Left ventricle myocardium superior (tissue), 1 donor: ENCODE results near the gene IQCM. TPM values are rescaled to one million over a fixed set of nuclear protein-coding genes. Genes with fewer than 3 reads are reported as not detected.

Source experiments
- ATAC-seq: fragments of 200-7000 bp; cut with Tn5 transposase; one replicate; pipeline ENCODE4 v1.9.1; 2020; ENCODE audit warnings: mild to moderate bottlenecking, moderate library complexity
- DNase-seq: peaks from one replicate; pipeline ENCODE4 v3.0.0-alpha.2; 2020
- intact Hi-C: fragments of 100-400 bp; cut with micrococcal nuclease; formaldehyde crosslinking; loops from one replicate; pipeline ENCODE4 v1.11.0; 2022
- total RNA-seq: library from RNA; stranded (reverse); fragmentation: NEBNext Ultra II Directional; extraction: Animal tissue kit (Norgen Biotek cat#: 25700); gene quantifications from one replicate; pipeline ENCODE4 v1.2.1, GENCODE V29; 2021
- donor health status: DM: no; HTN: yes; CAD: no; lungs with severe emphysema.

IQCM gene
- total RNA-seq, 1 donor from 2014 or later, result not detected

DNA sequence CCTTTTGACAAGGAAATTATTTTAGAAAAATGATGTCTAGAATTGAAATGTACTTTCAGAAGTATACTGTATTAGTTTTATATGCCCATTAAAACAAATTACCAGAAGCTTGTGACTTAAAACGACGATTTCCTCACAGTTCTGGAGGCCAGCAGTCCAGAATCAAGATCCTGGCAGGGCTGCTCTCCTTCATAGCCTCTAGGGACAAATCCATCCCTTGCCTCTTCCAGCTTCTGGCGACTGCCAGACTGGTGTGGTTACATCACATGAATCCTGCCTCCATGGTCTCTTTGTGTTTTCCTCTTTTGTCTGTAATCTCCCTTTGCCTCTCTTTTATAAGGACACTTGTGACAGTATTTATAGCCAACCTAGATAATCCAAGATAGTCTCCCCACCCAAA lies 97.1 kb downstream of the IQCM start:
- DNase-seq (no peak), ATAC-seq (peak; percentile 47)
- intact Hi-C loops, result no loop called here

DNA sequence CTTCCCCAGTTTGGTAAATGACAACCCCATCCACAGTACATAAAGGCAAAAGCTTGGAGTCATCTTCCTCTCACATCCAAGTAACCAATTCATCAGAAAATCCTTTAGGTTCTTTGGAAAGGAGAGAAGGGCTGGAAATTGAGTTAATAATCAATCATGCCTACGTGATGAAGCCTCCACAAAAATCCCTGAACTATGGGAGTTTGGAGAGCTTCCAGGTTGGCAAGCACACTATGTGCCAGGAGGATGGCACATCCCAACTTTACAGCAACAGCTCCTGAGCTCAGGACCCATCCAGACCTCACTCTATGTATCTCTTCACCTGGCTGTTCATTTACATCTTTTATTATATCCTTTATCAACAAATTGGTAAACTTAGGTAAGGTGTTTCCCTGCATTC lies 98.9 kb downstream of the IQCM start:
- DNase-seq (no peak), ATAC-seq (no peak)
- intact Hi-C loops, result no loop called here

DNA sequence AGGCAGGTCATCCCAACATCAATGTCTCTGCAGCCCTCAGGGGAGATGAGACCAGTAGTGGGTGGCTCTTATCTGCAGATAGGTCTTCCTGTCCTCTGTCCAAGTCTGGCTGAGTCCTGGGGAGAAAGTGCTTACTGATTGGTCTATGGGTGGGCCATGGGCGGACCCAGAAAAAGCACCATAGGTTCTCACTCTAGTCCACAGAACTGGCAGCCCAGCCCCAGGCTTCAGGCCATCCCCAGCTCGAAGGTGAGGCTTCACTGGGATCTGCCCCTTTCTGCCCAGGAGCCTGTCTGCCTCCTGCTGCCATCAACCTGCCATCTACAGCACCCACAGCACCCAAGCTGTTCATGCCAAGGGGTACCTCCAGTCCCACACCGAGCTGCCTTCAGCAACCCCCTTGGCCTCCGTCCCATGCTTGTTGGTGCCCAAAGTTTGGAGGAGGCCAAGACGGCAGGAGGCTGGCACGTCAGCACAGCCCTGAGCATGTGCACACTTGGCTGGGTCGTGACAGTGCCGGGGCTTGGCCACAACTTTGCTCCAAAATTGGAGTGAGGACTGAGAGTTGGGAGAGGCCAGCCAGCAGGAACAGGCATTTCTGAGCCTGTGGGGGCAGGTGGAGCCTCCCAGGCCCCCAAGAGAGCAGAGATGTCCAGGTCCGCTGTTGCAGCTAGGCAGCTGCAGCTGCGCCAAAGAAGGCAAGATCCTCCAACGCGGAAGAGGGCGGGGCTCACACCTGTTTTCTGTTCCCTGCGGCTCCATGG lies 99.6 kb downstream of the IQCM start:
- no peak for DNase-seq
- no peak for ATAC-seq
- intact Hi-C loops, result no loop called here

DNA sequence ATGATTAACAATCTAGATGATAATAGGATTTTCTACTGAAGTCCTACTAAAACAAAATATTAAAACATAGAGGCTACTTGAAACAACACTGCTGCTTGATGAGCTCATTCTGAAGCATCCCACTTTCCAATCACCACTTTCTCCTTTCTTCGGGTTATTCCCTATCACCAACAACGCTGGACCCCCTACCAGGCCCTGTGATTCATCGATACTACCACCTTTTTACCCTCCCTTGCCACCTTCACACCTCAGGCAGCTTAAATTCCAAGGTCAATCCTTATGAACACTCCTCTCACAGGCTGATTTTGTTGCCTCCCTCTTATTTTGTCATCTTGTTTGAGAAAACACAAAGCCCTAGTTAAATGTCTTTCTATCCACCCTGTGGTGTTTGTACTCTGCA lies 102.6 kb downstream of the IQCM start:
- intact Hi-C loops, result no loop called here
- no peak for ATAC-seq
- no peak for DNase-seq

DNA sequence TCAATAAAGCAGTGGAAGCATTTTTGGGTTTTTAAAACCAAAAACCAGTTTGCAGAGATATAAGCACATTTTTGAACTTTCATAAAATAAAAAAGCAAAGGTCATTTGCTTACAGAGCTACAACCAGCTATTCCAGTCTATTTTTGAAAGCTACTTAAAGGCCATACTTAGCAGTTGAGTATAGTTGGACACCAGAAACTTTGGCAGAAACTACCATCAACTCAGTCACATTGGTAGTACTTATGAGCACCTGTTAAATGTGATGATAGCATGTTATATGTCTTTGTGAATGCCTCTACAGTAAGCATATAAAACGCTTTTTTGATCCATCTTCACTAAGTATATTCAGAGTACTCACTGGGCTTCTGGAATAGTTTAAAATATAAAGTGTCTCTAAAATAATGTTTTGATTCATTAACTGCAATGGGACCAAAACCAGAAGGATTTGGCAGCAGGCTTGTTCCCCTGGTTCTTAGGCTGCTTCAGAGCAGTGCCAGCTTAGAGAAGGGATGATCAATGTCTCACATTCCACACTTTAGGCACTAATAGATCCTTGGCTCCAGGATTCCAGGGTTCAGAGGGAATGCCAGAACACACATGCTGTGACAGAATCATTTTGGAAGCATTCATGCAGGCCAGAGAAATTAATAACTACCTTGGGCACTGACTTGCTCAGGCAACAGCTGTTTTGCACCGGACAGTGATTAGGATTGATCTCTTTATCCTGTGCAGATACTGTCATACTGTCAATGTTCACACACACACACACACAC lies 103.9 kb downstream of the IQCM start:
- ATAC-seq, result peak; percentile 74
- no peak for DNase-seq
- intact Hi-C loops, result no loop called here

DNA sequence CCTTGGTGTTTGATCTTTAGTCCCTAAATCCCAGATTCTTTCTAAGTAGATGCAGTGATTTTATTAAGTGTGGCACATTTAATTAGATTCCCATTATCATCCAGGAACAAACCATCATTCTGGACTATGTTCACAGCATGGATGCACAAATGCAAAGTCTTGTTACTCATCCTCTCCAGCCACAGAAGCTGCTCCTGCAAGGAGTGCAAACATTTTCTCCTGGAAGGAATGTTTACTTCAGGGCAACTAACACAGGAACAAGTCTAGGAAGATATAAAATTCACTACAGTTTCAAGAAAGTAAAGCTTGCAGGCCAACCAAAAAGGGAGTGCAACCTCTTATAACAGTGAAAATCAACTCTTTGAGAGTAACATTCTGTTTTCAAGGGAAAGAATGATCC lies 106.0 kb downstream of the IQCM start:
- ATAC-seq (no peak), DNase-seq (no peak)
- intact Hi-C loops, result no loop called here

DNA sequence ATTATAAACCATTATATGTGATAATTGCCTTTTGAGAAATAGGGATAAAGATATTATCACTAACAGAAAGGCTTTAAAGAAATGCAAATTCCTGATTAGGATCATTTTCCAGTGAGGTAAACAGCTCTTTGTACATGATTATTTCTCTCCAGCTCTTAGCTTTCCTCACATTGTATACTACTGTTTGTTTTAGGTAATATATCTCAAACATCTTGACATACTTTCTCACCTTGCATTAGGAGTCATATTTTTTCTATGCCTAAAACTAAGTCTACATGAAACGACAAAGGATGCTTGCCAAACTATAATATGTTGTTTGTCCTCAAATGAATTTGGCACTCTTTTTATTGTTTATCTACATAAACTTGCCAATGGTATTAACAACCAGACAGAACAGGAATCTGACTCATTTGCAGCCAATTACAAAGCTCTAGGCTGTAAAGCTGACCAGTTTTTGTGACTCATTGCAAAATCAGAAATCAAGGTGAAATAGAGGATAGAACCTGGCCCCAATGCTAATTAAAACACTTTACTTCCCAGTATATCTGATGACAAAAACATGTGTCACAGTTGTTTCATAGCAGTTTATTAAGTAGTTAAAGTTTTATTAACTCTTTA lies 107.0 kb downstream of the IQCM start:
- ATAC-seq (no peak), DNase-seq (no peak)
- intact Hi-C loops, result no loop called here

DNA sequence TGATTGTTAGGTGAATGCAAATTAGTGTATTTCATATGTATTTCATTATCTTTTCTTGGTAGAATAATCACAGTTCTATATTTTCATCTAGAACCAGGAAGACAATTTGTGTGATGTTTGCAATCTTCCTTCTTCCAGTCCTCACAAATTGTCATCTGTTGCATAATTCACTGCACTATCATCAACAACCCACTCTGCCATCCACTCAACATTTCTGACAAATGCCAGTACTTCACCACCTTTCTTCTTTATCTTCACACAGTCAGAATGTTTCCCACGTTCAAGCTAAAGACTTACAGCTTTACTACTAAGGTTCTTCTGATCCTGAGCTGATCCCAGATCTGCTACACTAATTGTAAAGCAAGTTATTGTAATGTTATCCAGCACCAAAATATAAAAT lies 107.8 kb downstream of the IQCM start:
- intact Hi-C loops, result no loop called here
- ATAC-seq, result no peak
- no peak for DNase-seq

DNA sequence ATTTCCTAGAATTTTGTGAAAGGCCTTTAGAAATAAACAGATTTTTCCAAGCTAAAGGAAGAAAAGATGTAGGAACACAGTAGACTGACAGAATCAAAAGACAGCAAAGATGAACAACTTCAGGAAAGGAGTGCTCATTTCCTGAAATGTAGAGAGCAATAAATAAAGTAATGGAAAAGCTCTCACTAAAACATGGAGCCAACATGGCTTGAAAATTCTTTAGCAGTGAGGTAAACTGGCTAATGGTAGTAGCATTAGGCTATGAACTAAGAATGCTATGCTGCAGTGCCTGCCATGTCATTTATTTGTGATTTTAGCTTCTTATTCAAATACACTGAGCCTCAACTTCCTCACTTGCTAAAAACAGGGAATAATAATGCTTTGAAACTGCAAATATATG lies 108.7 kb downstream of the IQCM start:
- DNase-seq (no peak), ATAC-seq (no peak)
- intact Hi-C loops, result no loop called here

DNA sequence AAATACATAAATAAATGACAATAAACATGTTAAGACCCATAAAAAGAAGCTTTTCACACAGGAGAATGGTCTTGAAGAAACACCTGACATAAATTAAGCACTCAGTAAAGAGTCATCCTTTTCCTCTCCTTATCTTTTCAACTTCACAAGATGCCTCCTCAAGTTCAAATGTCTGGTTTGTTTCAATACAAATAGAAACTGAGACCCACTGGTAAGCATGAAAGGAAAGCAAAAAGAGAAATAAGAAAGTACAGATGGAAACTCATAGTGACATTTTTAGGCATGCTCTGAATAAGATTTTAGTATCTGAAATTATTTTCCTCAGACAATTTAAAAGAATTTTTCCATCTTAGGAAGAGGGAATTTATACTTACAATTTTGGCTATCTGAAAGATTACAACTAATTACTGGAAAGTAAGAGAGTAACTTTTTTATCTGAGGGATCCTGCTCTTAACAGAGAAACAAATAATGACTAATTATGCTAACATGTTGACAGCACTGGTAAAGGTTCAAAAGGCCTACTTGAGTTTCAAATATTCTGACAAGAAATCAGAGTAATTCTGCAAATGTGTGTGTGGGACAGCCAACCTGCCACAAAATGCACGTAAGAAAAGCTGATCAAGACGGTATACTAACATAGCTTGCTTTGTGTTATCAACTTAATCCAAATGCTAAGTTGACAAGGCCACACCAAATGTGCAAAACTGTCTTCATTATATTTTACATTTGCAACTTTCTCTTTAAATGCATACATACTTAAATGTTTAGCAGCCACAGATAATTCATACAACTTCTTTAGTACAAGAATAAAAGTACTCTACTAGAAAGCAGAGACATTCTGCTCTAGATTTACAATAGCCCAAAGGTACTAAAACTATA lies 113.0 kb downstream of the IQCM start:
- no peak for DNase-seq
- ATAC-seq, result no peak
- intact Hi-C loops, result no loop called here

DNA sequence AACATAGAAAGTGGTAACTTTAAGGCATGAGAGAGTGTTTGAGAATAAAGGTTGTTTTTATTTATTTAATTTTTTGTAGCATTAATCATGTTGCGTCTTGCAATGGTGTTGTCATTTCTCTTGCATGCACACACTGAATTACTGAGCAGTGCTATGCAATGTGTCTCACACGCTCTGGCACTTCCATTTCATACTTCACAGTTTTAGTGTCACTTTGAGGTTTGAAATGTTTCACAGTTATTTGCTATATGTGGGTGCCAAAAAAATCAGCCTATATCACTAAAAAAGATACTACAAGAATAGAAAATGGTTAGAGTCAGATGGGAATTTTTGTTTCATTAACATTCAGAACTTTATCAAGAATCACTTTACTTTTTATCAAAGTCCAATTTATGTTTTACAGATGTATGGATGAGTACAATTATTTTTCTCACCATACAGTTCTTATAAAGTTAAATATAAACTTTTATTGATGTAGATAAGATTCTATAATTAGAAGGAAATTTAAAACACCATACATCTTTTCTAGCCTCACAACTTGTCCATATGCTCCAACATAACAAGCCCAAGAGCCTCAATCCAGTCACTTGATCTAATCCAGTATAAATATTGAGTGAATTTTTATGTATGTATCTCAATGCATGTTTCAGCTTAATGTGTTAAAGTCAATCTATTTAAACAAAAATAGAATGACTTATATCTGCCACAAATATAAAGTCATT lies 114.0 kb downstream of the IQCM start:
- ATAC-seq (no peak), DNase-seq (no peak)
- intact Hi-C loops, result no loop called here

DNA sequence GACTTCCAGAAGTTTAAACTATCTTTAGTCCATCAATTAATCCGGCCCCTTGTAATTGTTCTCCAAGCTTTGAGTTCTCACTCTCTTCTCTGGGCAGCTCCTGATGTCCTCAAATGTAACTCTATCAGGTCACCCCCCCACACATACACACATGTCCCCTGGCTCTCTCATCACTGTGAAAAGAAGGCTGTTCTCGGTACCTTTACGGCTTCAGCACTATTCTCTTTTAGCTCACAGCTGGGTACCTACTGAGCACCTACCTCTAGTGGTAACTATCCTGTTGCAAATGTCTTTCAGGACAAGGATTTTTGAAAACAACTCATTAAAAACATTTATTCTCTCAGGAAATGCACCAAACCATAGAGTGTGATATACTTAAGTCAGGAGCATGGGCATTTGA lies 115.4 kb downstream of the IQCM start:
- ATAC-seq (no peak), DNase-seq (no peak)
- intact Hi-C loops, result no loop called here

DNA sequence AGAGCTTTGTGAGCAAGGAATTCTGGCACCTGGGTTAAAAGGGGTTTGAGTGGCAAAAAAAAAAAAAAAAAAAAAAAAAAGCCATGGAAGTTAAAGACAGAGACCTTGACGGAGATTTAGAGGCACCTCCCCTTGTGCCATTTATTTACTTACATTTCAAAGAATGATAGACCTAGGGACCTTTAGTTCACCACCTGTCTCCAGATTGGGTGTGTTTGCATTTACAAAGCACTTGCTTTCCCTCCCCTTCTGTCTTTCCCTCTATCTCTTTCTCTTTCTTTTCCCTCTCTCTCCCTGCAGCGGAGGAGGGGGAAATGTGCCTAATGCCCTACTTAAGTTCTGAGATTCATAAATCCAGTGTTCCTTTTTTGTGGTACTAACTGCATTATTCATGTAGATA lies 116.0 kb downstream of the IQCM start:
- no peak for ATAC-seq
- intact Hi-C loops, result no loop called here
- DNase-seq, result no peak

DNA sequence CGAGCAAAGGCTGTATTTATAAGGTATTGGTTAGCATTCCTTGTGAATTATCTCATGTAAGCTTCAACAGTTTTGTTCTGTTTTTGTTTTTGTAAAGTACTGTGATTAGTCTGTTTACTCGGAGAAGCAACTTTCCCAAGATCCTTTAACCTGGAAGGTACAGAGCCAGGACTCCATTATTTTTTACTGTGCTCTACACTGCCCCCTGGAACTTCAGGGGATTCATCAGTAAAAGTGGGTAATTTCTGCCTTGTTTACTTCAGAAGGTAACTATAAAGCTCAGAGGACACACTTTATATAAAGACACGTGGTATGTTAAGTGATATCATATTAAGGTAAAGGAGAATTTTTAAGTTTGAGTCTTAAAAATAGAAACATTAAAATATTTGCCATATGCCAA lies 124.9 kb downstream of the IQCM start:
- ATAC-seq (no peak), DNase-seq (no peak)
- intact Hi-C loops, result no loop called here

DNA sequence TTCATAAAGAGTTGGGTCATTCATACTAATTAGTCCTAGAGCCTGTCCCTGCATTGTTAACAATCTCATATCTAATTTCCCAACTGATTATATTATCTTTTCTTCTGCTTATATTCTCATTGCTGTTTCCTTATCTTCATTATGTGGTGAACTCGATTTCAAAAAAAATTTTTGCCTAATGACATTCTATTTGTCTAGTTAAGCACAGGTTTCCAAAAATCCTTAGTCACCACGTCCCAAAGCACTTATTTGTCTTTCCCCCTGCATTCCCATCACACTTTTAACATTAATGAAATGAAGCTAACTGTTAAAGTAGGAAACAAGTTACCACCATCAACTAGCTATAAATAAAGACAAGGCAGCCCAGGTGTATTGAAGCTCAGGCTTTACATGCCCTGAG lies 131.1 kb downstream of the IQCM start:
- no peak for ATAC-seq
- no peak for DNase-seq
- intact Hi-C loops, result no loop called here

DNA sequence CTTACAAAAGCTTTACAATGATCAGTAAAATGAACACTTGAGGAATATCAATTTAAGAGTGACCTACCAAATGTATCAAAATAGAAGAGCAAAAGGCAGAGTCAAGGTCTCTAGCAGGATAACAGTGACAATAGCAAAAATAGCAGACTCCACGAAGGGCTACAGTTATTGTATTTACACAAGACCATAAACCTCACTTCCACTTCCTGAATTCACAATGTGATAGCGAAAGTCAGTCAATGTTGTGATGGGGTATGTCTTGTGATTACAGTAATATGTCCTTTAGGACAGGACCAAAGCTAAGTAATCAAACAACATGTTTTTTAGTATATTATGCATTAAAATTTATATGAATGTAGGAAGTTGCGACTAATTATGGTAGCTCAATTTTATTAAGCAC lies 139.6 kb downstream of the IQCM start:
- DNase-seq (no peak), ATAC-seq (no peak)
- intact Hi-C loops, result no loop called here

DNA sequence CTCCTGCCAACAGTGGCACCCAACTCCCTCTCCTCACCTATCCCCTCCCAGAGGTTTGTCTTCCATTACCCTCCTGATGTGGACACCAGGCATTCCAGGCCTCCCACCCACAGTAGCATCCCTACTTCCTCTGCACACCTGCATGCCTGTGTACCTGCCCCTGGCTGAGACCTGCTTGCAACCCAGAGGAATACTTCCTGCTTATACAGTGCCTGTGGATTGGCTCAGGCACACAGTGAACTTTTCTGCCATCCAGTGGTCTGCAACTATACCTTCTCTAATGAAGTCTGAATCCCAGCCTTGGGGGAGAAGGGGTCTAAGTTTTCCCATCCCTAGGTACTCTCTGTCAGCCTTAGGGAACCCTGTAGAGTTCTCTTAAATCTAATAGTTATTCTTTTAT lies 169.9 kb downstream of the IQCM start:
- intact Hi-C loops, result no loop called here
- ATAC-seq (no peak), DNase-seq (no peak)

DNA sequence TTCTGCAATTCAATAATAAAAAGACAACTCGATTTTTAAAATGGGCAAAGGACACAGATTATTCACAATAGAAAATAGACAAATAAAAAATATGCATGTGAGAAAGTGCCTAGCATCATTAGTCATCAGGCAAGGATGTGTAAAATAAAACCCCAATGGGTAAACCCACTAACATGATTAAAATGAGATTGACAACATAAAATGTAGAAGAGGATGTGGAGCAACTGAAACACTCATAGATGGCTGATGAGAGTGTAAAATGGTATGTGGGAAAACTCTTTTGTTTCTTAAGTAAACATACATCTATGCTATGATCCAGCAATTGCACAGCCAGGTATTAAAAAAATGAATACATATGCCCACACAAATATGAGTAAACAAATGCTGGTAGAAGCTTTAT lies 177.6 kb downstream of the IQCM start:
- DNase-seq, result no peak
- intact Hi-C loops, result no loop called here
- no peak for ATAC-seq

DNA sequence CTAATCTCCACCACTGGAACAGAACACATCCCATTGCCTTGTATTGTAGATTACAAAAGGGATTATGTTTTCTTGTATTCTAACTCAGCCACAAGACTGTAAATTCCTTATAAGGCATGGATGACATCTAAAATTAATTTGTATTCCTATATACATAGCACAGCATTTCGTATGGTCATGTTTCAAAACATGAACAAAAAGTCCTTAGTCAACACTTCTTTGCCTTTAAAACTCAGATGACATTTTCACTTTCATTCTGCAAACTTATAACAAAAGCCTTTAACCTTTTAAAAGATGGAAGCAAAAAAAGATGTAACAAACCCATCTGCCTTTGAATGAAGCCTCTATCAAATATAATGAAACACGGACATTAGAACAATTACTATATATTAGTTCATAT lies 181.3 kb downstream of the IQCM start:
- DNase-seq (no peak), ATAC-seq (no peak)
- intact Hi-C loops, result no loop called here
